PFSK-1 (cell line): Measurements from ENCODE around the gene WDR7.

Source experiments
- POLR2AphosphoS5 ChIP-seq: IDR thresholded peaks from 2 replicates; pipeline ENCODE4 v1.6.1; 2012; ENCODE audit warnings: low read depth, mild to moderate bottlenecking, control low read depth, low read length, moderate library complexity
- SIN3A ChIP-seq: IDR thresholded peaks from 2 replicates; pipeline ENCODE4 v1.6.1; 2012; ENCODE audit warnings: mild to moderate bottlenecking, low read length, moderate library complexity, borderline replicate concordance; ENCODE audit not compliant: insufficient read depth
- TAF1 ChIP-seq: IDR thresholded peaks from 2 replicates; pipeline ENCODE4 v1.6.1; 2012; ENCODE audit warnings: low read length, control low read depth, borderline replicate concordance; ENCODE audit not compliant: insufficient read depth
- TF ChIP-seq, protein P1 (sequence below), 2 experiments: IDR thresholded peaks; 2 replicates each; pipeline versions ENCODE4 v1.6.1 to v1.8.0; 2011 to 2012; ENCODE audit warnings: low read depth in 2 of 2, low read length in 2 of 2, control low read depth in 1 of 2, inconsistent platforms in 1 of 2, mild to moderate bottlenecking in 1 of 2, moderate library complexity in 1 of 2; ENCODE audit not compliant: insufficient read depth in 1 of 2

DNA sequence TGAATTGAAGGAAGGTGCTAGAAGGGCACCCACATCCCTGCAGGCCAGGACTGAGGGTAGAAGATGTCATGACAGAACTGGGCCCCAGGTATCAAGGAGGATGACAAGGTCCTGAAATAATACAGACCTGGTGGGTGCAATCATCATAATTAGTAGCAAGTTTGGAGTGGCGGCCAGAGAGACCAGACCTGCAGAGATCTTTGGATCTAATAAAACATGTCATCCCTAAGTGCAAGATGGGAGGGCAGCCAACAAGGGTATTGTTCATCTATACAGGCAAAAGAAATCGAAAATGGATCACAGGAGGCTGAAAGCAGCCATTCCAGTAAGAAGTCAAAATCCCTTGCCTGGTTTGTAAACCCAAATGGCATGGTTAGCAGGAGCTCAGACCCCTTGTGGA lies 384.4 kb downstream of the WDR7 start:
- TF ChIP-seq POLR2AphosphoS5 (no peak), TAF1 (no peak), SIN3A (no peak)
- TF ChIP-seq, protein P1, sequence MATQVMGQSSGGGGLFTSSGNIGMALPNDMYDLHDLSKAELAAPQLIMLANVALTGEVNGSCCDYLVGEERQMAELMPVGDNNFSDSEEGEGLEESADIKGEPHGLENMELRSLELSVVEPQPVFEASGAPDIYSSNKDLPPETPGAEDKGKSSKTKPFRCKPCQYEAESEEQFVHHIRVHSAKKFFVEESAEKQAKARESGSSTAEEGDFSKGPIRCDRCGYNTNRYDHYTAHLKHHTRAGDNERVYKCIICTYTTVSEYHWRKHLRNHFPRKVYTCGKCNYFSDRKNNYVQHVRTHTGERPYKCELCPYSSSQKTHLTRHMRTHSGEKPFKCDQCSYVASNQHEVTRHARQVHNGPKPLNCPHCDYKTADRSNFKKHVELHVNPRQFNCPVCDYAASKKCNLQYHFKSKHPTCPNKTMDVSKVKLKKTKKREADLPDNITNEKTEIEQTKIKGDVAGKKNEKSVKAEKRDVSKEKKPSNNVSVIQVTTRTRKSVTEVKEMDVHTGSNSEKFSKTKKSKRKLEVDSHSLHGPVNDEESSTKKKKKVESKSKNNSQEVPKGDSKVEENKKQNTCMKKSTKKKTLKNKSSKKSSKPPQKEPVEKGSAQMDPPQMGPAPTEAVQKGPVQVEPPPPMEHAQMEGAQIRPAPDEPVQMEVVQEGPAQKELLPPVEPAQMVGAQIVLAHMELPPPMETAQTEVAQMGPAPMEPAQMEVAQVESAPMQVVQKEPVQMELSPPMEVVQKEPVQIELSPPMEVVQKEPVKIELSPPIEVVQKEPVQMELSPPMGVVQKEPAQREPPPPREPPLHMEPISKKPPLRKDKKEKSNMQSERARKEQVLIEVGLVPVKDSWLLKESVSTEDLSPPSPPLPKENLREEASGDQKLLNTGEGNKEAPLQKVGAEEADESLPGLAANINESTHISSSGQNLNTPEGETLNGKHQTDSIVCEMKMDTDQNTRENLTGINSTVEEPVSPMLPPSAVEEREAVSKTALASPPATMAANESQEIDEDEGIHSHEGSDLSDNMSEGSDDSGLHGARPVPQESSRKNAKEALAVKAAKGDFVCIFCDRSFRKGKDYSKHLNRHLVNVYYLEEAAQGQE (IDR thresholded peaks at IDR 0.05; ENCODE audit: insufficient read depth in 1 of 2, low read depth in 2 of 2, low read length in 2 of 2): no peak
